Prostate gland (tissue), 2 donors: ENCODE results near the gene HCFC1R1. TPM values are rescaled to one million over a fixed set of nuclear protein-coding genes. Genes with fewer than 3 reads are reported as not detected.

Experiments
- DNase-seq: peaks from one replicate; pipeline ENCODE4 v3.0.0-alpha.2; 2019; ENCODE audit warnings: low spot score
- H3K27ac ChIP-seq, 2 donors: fragments of 200-600 bp; sonication (generic); 2 replicates each; pipeline ENCODE4 v1.5.1; 2017 to 2019
- H3K27me3 ChIP-seq: fragments of 200-600 bp; sonication (generic); replicated peaks from 2 replicates; pipeline ENCODE4 v1.5.1; 2019; ENCODE audit not compliant: insufficient read depth
- H3K36me3 ChIP-seq, 2 donors: fragments of 200-600 bp; sonication (generic); 1 replicate in 1 of 2; 2 replicates in 1 of 2; pipeline versions ENCODE4 v1.5.1 to v1.8.1; 2017 to 2019
- H3K4me1 ChIP-seq: fragments of 200-600 bp; sonication (generic); replicated peaks from 2 replicates; pipeline ENCODE4 v1.5.1; 2019
- H3K4me3 ChIP-seq, 2 donors: fragments of 200-600 bp; sonication (generic); 2 replicates each; pipeline ENCODE4 v1.5.1; 2017 to 2019
- H3K9me3 ChIP-seq: fragments of 200-600 bp; sonication (generic); 2 replicates; pipeline ENCODE4 v1.5.1; 2017
- POLR2A ChIP-seq: fragments of 450-650 bp; IDR thresholded peaks from one replicate; pipeline ENCODE4 v1.6.1; 2016; ENCODE audit warnings: antibody characterized with exemption, mild to moderate bottlenecking
- POLR2AphosphoS5 ChIP-seq: sonication (generic); formaldehyde crosslinking; IDR thresholded peaks from one replicate; pipeline ENCODE4 v1.6.1; 2017; ENCODE audit warnings: antibody characterized with exemption
- WGBS: methylation state at CpG from one replicate; pipeline ENCODE4 v1.1.5; 2018; 5-methylcytosine and 5-hydroxymethylcytosine counted together
- intact Hi-C: fragments of 100-400 bp; cut with DNase I; formaldehyde crosslinking; loops from one replicate; pipeline ENCODE4 v1.14.2; 2022
- small RNA-seq, 2 donors: library from RNA; depleted of rRNA; stranded (forward); fragments of <200 nt; gene quantifications; one replicate each; pipeline ENCODE3, GENCODE V24; 2016
- total RNA-seq, 2 donors: library from RNA; depleted of rRNA; stranded (reverse); fragments of >200 nt; gene quantifications; one replicate each; pipeline ENCODE4 v1.1.0, GENCODE V29; 2016

HCFC1R1 gene
- total RNA-seq, 2 donors from 2014 or later: 52.4 to 67.0 TPM

DNA sequence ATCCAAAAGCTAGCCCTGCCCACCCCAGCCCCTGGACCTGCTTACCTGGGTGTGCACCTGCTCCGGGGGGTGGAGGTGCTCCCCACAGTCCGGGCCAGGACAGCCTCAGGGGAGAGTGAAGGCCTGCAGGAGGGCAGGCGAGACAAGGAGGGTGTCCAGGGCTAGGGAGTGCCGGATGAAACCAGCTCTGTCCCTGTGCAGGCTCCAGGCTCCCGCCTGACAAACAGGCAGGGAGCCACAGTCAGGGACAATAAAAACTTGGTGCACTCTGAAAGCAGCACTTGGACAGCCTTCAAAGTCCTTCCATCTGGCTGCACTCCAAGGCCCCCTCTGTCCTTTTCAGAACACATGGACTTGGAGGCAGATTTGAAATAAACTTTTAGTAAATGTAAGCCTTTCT lies 50.6 kb downstream of the HCFC1R1 start:
- WGBS: 27% methylated on average over 5 of the region's 5 CpGs
- H3K4me1 ChIP-seq: peaks cover 37% of the 10 kb centered on the region
- H3K27me3 ChIP-seq: no peaks in the 10 kb centered on the region
- peak; percentile 70 for DNase-seq
- H3K27ac ChIP-seq: peak overlapping the region; percentile 54
- TF ChIP-seq POLR2A (no peak), POLR2AphosphoS5 (peak; percentile 69)
- no peak overlapping the region for H3K4me3 ChIP-seq
- intact Hi-C loops: no loop called here
- H3K36me3 ChIP-seq: no peaks in the 10 kb centered on the region
- no peaks in the 10 kb centered on the region for H3K9me3 ChIP-seq

Small RNA genes within 50 kb of the gene (small RNA-seq; reads per million reads assigned to genes)
- gene LINC00514: 0 to 0.09 reads per million in 2 donors

Other genes with a start within 250 kb of the HCFC1R1 start
- gene ELOB, start 246.7 kb downstream of the HCFC1R1 start, total RNA-seq: 100 to 1,000 TPM; 318 to 496 TPM
- not detected for gene PRSS33, start 236.4 kb downstream of the HCFC1R1 start, total RNA-seq
- not detected for gene PRSS41, start 225.5 kb downstream of the HCFC1R1 start, total RNA-seq
- gene PRSS21, start 206.7 kb downstream of the HCFC1R1 start, total RNA-seq: 10 to 100 TPM; 33.5 to 50.6 TPM
- 100 to 1,000 TPM in 1 of 2 donors, 10 to 100 TPM in 1; 37.1 to 268 TPM for gene ZG16B, start 193.6 kb downstream of the HCFC1R1 start, total RNA-seq
- gene PRSS22, start 165.8 kb downstream of the HCFC1R1 start, total RNA-seq: 10 to 100 TPM; 18.6 to 30.9 TPM
- 100 to 1,000 TPM in 1 of 2 donors, 10 to 100 TPM in 1; 78.8 to 150 TPM for gene FLYWCH2, start 140.7 kb downstream of the HCFC1R1 start, total RNA-seq
- 10 to 100 TPM; 53.0 to 55.6 TPM for gene FLYWCH1, start 112.0 kb downstream of the HCFC1R1 start, total RNA-seq
- gene KREMEN2, start 59.7 kb downstream of the HCFC1R1 start, total RNA-seq: 1 to 10 TPM; 1.4 to 4.0 TPM
- gene PAQR4, start 54.6 kb downstream of the HCFC1R1 start, total RNA-seq: 10 to 100 TPM in 1 of 2 donors, 1 to 10 TPM in 1; 9.1 to 25.1 TPM
- gene PKMYT1, start 43.5 kb downstream of the HCFC1R1 start, total RNA-seq: 10 to 100 TPM in 1 of 2 donors, 1 to 10 TPM in 1; 4.1 to 25.5 TPM
- under 1 TPM in 1 of 2 donors, not detected in 1; 0.91 TPM for gene CLDN9, start 11.0 kb downstream of the HCFC1R1 start, total RNA-seq
- gene CLDN6, start 5.8 kb downstream of the HCFC1R1 start, total RNA-seq: under 1 TPM in 1 of 2 donors, not detected in 1; 0.14 TPM
- 10 to 100 TPM; 57.4 to 59.0 TPM for gene TNFRSF12A, start 3.6 kb downstream of the HCFC1R1 start, total RNA-seq
- gene THOC6, start 93 bp upstream of the HCFC1R1 start, total RNA-seq: 10 to 100 TPM; 22.9 to 28.0 TPM
- 10 to 100 TPM; 54.6 to 59.6 TPM for gene BICDL2, start 13.0 kb upstream of the HCFC1R1 start, total RNA-seq
- gene MMP25, start 22.6 kb upstream of the HCFC1R1 start, total RNA-seq: 1 to 10 TPM in 1 of 2 donors, under 1 TPM in 1; 0.74 to 1.4 TPM
- 10 to 100 TPM; 13.5 to 33.3 TPM for gene IL32, start 41.7 kb upstream of the HCFC1R1 start, total RNA-seq
- under 1 TPM in 1 of 2 donors, not detected in 1; 0.57 TPM for gene ZSCAN10, start 75.4 kb upstream of the HCFC1R1 start, total RNA-seq
- 10 to 100 TPM; 20.9 to 27.0 TPM for gene ZNF205, start 88.6 kb upstream of the HCFC1R1 start, total RNA-seq
- gene ZNF213, start 111.1 kb upstream of the HCFC1R1 start, total RNA-seq: 10 to 100 TPM; 18.4 to 28.1 TPM
- not detected for gene OR1F1, start 164.3 kb upstream of the HCFC1R1 start, total RNA-seq
- 10 to 100 TPM in 1 of 2 donors, 1 to 10 TPM in 1; 8.2 to 18.6 TPM for gene ZNF200, start 211.2 kb upstream of the HCFC1R1 start, total RNA-seq
- gene MEFV, start 232.7 kb upstream of the HCFC1R1 start, total RNA-seq: 1 to 10 TPM in 1 of 2 donors, under 1 TPM in 1; 0.77 to 5.9 TPM